ENCODE measurements around the gene IGIP.

IGIP gene

GRCh38 chr5:140116716-140117115 lies 9.0 kb upstream of the IGIP start:
- TF ChIP-seq ZFX (IDR thresholded peaks at IDR 0.05; ENCODE audit: borderline replicate concordance) (no peak), CTCF (IDR thresholded peaks at IDR 0.05) (no peak)
- no peak overlapping the region for H3K27ac ChIP-seq

GRCh38 chr5:140117523-140117922 lies 8.2 kb upstream of the IGIP start:
- H3K27ac ChIP-seq, result no peak overlapping the region
- no peak for TF ChIP-seq ZFX (IDR thresholded peaks at IDR 0.05; ENCODE audit: borderline replicate concordance)
- TF ChIP-seq CTCF (IDR thresholded peaks at IDR 0.05), result no peak

GRCh38 chr5:140118302-140118936 lies 7.3 kb upstream of the IGIP start:
- TF ChIP-seq ZFX (IDR thresholded peaks at IDR 0.05; ENCODE audit: borderline replicate concordance) (no peak), CTCF (IDR thresholded peaks at IDR 0.05) (no peak)
- no peak overlapping the region for H3K27ac ChIP-seq

GRCh38 chr5:140126315-140127012 lies 727 bp downstream of the IGIP start:
- no peak overlapping the region for H3K27ac ChIP-seq
- TF ChIP-seq CTCF (IDR thresholded peaks at IDR 0.05) (no peak), ZFX (IDR thresholded peaks at IDR 0.05; ENCODE audit: borderline replicate concordance) (no peak)

- TF ChIP-seq ZFX (IDR thresholded peaks at IDR 0.05; ENCODE audit: borderline replicate concordance), result no peak
- no peak for TF ChIP-seq CTCF (IDR thresholded peaks at IDR 0.05)
- no peak overlapping the region for H3K27ac ChIP-seq
These were observed 2.6 kb downstream of the IGIP start for GRCh38 chr5:140128376-140128775.

GRCh38 chr5:140130949-140131733 lies 5.4 kb downstream of the IGIP start:
- H3K27ac ChIP-seq, result no peak overlapping the region
- TF ChIP-seq CTCF (IDR thresholded peaks at IDR 0.05) (no peak), ZFX (IDR thresholded peaks at IDR 0.05; ENCODE audit: borderline replicate concordance) (no peak)
